GM11168 (cell line): ENCODE results near the gene ALDH8A1.
"Not testable (repeated sequence)": the region's sequence is repeated elsewhere in the genome, so short reads cannot be mapped to it uniquely, and the experiment has no call there.

ENCODE experiments used
- in situ Hi-C: fragments of 300-500 bp; cut with MboI; formaldehyde crosslinking; loops from one replicate; pipeline ENCODE4 v1.12.0; 2022; ENCODE audit warnings: low sequenced_read_pairs; ENCODE audit not compliant: unreplicated experiment

Gene ALDH8A1

DNA sequence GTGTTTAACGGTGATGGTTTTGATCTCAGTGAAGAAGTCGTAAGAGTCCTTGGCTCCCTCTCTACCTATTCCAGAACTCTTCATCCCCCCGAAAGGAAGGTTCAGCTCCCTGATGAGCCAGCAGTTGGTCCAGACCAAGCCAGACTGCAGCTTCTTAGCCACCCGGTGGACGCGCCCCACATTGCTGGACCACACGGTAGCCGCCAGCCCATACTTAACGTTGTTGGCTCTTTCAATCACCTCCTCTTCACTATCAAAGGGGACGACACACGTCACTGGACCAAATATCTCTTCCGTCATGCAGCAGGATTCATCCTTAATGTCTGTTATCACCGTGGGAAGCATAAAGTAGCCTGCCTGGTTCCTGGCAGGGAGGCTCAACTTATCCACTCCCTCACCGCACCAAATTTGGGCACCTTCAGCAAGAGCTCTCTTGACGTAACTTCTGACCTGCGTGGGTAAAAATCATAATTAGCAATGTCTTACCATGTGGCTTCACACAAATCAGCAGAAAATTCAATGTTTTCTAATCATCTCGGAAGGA is 31.4 kb downstream of the ALDH8A1 start:
- in situ Hi-C loops: no loop called here

DNA sequence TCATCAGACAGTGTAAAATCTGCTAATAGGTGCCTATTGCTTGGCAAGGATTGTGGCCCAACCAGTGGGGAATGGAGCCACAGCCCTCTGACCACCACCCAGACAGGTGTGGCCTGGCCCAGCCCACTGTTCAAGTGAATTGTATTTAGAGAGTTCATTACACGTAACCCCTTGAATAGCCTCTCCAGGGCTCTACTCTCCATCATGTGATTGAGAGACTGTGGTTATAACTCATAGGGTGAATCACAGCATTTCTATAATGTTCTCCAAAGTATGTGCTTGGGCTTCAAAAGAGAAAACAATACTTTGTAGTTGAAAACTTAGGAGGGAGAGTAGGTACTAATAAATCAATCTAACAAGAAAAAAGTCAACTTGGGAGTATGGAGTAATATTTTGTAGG is 38.4 kb downstream of the ALDH8A1 start:
- in situ Hi-C loops: no loop called here

DNA sequence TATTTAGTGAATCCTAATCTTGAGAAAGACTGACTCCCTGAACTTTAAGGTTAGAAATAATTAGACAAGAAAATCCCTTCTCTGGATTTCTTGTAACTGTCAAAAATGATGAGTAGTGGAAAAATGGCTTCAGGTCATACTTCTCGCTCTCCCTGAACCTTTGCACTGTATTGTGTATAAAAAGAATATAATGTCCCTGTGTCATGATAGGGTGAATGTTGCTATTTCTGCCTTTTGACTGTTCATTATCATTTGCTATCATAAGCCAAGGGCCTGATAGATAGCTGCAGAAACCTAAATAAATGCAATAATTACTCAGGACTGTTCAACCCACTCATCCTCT is 39.3 kb downstream of the ALDH8A1 start:
- in situ Hi-C loops: no loop called here

DNA sequence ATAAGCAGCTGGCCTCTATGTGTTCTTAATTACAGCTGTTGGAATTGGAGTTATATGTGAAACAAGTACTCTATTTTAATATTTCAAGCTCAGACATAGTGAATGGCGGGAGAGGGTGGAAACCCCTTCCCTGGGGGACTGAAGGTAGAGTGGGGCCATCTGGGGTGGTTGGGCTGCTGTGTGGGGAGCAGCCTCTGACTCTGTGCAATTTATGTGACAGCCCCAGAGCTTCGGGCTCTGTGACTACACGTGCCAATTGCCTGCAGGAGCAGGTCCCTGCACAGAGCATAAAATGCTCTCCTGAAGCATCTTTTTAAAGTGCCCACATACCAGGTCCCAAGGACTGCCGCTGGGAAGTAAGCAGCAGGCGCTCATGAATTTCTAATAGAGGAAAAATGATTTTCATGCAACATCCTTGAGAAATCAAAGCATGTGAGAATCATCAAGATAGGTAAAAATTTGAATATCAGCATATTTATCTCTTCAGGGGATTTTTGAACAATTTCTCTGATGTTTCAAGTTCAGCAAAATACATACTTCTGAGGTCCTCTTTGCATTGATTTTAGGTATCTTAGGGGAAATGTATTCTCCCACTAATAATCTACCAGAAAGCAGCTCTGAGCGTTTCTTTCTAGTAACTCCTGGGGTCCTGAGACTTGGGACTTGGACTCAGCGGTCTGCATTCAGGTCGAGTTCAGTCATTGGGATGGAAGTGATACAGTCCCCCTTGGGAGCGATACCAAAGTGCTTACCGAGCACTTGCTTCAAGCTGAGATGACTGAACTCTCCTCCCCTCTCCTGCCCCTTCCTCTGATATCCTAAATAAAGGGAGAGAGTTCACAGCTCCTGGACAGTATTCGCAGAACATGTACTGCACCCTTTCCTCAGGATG is 40.0 kb downstream of the ALDH8A1 start:
- in situ Hi-C loops: no loop called here

DNA sequence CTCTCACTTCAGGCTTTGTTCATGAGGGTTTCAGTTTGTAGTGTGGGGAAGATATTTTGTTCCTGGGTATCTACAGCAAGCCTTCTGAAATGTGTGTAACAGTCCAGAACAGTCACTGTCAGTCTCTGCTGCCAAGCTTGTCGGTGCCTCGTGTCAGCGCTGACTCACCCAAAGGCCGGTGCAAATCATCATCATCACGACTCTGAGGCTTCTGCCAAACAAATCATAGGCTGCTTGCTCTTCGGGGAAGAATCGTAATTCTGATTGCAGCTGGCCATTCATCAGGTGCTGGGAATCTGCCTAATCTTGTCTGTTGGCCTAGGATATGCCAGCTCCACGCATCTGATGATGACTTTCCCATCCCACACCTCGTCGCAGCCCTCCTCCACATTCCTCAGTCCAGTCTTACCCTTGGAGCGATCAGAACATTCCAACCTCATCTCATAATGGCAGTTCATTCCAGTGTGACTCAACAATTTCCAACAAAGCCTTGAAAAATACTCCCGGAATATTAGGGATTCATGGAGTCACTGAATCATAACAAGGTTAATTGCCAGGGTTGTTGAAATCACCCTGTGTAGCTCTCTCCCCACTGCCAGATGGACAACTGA is 40.9 kb downstream of the ALDH8A1 start:
- in situ Hi-C loops: no loop called here

DNA sequence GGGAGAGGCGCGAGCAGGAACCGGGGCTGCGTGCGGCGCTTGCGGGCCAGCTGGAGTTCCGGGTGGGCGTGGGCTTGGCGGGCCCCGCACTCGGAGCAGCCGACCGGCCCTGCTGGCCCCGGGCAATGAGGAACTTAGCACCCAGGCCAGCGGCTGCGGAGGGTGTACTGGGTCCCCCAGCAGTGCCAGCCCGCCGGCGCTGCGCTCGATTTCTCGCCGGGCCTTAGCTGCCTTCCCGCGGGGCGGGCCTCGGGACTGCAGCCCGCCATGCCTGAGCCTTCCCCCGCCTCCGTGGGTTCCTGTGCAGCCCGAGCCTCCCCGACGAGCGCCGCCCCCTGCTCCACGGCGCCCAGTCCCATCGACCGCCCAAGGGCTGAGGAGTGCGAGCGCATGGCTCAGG is 45.2 kb downstream of the ALDH8A1 start:
- in situ Hi-C loops: not testable (repeated sequence)

DNA sequence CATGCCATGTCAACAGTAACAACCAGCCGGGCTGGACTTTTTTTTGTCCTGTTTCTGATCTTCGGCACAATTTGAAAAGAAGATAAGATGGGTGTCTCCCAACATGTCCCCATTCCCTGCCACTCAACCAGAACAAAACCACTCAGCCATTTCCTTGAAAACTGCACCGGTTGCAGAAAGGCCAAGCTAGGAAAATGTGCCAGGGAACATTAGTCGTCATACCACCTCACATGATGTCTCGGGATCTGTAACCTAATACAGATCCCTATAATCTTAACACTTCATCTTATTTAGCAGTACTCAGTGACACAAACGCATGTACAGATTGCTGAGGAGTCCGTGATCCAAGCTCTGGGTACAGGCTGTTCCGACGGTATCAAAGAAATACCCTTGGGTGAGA is 46.5 kb downstream of the ALDH8A1 start:
- in situ Hi-C loops: no loop called here

DNA sequence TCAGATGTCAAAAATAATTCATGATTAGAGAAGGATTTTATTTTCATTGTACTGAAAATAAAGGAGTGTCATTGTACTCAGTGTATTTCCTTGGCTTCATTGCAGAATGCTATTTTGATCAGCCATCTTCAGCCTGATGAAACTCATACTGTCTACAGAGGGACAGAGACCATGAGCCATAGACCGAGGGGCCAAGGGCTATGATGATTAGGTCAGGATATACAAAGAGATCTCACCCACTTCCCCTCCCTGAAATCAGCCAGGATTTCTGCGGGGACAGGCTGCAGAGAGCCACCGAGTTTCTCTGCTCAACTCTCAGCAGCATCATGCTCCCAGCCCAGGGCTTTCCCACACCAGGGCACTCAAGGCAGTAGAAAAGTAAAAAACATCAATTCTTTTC is 47.0 kb downstream of the ALDH8A1 start:
- in situ Hi-C loops: no loop called here

DNA sequence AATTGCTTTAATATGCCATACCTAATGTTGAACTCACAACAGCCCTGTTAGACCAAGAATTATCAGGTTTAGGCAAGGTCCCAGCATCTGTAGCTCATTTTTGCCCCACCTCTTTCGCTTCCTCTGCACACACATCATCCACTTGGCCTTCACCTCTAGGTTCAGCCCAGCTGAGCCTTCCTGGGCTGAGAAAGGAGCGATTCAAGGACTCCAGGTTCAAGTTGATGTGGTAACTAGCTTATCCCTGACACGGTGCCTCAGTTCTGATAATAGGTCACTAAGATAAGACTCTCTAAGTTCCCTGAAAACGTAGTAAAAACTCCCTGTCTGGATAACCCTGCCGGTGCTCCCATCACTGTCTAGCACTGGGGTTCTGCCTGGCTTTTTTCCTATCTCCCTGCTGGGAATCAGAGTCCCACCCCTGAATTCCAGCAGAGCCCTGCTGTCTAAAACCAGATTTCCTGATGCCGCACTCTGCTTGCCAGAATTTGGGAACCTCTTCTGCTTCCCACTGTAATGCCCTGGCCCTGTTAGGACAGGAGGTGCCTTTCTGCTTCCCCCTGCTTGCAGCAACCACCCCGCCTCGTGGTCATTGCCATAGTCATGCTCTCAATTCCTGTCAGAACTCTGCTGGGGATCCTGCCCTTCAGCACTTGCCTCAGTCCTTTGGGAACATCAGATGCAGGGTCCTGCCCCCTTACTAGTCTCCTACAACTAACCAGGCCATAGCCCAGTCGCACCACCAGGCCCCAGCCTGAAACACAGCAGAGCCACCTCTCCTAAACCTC is 47.6 kb downstream of the ALDH8A1 start:
- in situ Hi-C loops: no loop called here

DNA sequence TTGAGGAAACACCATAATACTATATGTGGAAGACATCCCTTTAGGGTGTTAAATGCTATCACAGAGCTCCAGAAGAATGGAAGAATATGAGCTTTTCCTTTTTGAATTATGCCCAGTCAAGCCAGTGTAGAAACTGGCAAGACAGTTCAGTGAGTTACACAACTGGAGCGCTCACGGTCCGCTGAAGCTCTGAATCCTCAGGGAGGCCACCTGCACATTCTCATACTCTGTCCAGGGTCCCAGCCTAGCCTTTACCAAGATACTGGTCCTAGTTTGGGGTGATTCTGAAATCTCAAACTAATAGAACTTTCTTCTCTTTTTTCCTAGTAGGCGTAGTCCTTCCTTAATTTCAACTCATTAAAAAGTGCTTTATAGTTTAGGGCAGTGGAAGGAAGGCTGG is 51.3 kb downstream of the ALDH8A1 start:
- in situ Hi-C loops: no loop called here

DNA sequence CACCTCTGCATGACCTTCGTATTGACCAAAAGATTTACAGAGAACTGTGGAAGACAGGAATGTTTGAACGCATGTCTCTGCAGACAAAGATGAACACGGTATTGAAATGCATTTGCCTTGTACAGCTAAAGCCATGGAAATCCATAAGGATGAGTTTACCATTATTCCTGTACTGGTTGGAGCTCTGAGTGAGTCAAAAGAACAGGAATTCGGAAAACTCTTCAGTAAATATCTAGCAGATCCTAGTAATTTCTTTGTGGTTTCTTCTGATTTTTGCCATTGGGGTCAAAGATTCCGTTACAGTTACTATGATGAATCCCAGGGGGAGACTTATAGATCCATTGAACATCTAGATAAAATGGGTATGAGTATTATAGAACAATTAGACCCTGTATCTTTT is 51.7 kb downstream of the ALDH8A1 start:
- in situ Hi-C loops: not testable (repeated sequence)

DNA sequence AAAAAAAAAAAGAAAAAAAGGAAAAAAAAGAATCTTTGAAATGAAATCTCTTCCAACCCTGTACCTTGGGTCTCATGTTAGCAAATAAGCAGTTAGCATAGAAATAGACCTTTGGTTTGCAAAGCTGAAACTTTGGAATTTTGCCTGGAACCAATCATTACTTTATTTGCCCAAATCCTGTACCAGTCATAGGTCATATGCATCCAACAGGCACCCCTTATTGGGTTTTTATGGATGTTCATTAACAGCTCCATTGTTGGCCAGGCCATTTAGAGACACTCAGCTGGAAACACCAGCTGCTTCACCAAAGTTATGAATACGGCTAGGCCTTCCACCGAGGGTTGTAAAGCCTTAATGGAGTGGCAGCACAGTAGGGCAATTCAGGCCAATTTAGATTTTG is 53.0 kb downstream of the ALDH8A1 start:
- in situ Hi-C loops: no loop called here

DNA sequence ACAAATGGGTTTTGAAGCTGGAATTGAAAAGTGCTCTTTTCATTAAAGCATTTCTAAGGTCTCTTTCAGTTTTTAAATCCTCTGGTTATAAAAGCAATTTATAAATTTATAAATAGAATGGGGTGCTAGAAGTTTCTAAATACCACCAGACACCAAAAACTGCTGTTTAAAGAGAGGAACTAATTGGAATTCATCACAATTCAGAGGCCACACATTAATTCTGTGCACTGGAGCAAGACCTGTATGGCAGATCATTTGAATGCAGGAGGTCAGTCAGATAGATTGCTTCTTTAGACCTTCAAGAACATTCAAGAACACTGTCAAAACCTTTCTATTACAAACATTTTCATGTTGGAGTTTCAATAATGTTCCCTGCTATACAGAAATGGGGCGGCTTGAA is 55.1 kb downstream of the ALDH8A1 start:
- in situ Hi-C loops: loop anchor here (5.0 kb wide), 1 partner anchor 592 kb away; no protein-coding TSS in a partner anchor

DNA sequence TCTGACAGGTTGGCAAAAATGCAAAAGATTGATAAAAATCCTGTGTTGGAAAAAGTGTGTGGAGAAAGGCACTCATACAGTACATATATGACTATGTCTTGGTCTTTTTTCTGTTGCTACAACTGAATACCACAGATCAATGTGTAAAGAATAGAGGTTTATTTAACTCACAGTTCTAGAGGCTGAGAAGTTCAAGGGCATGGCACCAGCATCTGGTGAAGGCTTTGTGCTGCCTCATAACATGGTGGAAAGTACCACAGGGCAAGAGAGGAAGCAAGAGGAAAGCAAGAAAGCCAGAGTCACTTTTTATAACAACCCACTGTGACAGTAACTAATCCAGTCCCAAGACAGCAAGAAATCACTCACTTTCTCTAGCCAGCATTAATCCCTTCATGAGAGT is 57.5 kb downstream of the ALDH8A1 start:
- in situ Hi-C loops: loop anchor here (5.0 kb wide), 1 partner anchor 590 kb away; no protein-coding TSS in a partner anchor

DNA sequence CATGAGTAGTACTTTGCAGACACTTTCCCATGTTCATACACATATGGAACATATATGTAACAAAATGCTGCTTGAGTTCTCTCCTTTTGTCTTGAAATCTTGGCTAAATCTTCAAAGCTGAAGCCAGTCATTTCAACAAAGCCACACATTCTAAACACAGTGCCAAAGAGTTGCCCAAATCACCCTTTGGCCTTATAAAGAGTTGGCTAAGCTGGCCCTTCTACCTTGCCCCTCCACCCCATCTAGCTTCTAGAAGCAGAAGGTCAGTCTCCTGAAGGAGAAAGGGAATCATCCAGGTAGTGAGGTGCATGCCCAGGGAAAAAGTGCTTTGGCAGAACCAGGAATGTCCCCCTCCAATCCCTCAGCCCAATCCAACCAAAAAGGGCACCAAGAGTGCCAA is 58.3 kb downstream of the ALDH8A1 start:
- in situ Hi-C loops: loop anchor here (5.0 kb wide), 1 partner anchor 589 kb away; no protein-coding TSS in a partner anchor

DNA sequence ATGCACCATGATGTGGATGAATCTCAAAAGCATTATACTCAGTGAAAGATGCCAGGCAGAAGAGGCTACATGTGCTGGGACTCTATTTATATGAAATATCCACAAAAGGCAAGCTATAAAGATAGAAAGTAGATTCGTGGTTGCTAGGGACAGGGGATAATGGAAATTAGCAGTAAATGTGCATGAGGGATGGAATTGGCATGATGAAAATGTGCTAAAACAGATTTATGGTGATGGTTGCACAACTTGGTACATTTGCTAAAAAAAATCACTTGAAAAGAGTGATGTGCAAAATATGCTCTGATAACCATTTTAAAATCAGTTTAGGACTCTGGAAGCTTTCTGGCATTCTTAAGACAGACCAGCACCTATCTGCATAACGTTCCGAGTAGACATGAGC is 61.6 kb downstream of the ALDH8A1 start:
- in situ Hi-C loops: no loop called here

DNA sequence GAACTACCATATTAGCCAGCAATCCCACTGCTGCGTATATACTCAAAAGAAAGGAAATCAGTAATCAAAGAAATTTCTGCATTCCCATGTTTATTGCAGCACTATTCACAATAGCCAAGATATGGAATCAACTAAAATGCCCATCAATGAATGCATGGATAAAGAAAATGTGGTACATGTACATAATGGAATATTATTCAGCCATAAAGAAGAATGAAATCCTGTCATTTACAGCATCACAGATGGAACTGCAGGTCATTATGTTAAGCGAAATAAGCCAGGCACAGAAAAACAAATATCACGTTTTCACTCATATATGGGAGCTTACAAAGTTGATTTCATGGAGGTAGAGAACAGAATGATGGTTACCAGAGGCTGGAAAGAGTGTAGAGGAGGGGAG is 65.1 kb downstream of the ALDH8A1 start:
- in situ Hi-C loops: no loop called here

DNA sequence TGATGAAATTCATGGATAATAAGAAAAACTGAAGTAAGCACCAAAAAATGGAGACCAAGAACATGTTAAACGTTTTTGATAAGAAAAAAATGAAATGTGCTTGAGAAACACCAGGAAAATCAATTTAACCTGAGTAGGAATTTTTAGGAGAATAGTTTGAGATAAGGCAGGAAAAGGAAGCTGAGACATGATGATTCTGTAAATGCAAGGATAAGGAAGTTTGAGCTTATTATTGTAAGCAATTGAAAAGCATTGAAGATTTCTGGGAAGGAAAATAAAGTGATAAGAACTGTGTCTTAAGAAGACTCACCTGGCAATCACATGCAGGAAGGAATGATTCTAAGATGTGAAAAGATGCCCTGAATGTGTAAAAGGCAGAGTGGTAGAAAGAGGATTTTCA is 66.6 kb downstream of the ALDH8A1 start:
- in situ Hi-C loops: no loop called here

DNA sequence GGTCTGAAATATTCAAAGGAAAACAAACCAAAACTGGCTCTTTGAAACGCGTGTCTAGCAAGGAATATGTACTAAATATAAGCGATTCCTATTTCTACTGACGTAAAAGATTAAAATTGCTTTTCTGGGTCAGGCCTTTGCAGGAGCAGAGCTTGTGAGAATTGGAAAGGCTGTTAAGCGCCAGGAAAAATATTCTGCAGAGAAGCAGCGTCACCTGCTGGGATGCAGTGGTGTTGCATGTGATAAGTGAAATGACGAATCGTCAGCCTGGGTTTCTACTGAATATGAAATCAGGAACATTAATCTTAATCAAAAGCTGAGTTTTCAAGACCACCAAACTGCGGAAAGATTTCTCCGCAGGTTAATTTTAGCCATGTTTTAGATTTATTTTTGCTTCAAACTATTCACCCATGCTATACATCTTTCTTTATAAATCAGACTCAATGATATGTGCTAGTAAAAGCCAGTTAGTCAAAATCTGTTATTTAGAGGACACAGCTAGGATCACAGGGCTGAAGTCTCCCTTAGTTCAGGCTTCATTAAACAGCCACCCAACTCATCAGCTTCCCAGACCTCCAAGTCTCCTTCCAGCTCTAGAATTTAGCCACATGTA is 67.4 kb downstream of the ALDH8A1 start:
- in situ Hi-C loops: no loop called here

DNA sequence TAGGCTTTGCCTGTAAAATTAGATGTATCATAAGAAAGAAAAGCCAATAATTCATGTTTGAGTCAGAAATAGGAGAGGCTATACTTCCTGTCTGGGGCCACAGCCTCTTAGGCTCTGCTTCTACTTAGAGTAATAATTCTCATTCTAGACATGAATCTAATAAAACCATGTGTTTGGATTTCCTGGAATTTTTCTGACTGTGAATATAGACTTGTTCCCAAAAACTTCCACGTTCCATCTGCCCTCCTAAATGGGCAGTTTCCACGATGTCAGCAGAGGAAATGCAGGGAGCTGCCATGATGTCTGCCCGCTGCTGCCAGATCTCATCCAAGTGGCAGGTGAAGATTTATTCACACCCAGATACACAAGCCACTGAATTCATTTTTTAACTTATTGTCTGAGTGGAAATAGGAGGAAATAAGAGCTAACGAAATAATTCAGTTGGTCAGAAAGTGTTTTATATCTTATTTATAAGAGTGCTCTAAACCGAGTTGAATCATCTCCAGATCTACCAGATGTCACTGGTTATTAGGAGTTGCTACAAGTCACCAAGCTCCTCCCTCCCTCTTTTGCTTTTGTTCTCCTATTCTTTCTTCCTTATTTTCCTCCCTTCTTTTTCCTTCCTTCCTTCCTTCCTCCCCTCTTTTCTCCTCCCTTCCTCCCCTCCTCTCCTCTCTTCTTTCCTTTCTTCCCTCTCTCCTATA is 69.3 kb downstream of the ALDH8A1 start:
- in situ Hi-C loops: no loop called here
